Activated CD8-positive, alpha-beta T cell treated with anti-CD3 and anti-CD28 coated beads for 36 hours (primary cell): ENCODE results near the gene SMOC1. TPM values are rescaled to one million over a fixed set of nuclear protein-coding genes. Genes with fewer than 3 reads are reported as not detected.

Experiments used
- ATAC-seq: fragments of 200-7000 bp; cut with Tn5 transposase; one replicate; pipeline ENCODE4 v1.10.0; 2021; ENCODE audit warnings: mild to moderate bottlenecking, moderate library complexity
- CTCF ChIA-PET: fragments of 350-600 bp; sonication (Branson Sonifier 250); formaldehyde crosslinking; loops from one replicate; lab custom pipeline; 2021; ENCODE audit warnings: antibody characterized with exemption; lab: Charles Lee
- POLR2A ChIA-PET: fragments of 350-600 bp; sonication (Branson Sonifier 250); formaldehyde crosslinking; loops from one replicate; lab custom pipeline; 2021; ENCODE audit warnings: antibody characterized with exemption; lab: Charles Lee
- DNase-seq: peaks from one replicate; pipeline ENCODE4 v3.0.0-alpha.2; 2020
- H3K27ac Mint-ChIP-seq: one replicate; pipeline ENCODE4 v1.8.0; 2021; ENCODE audit warnings: mild to moderate bottlenecking, mixed read lengths
- H3K27me3 Mint-ChIP-seq: one replicate; pipeline ENCODE4 v1.8.0; 2021; ENCODE audit warnings: mixed read lengths
- H3K36me3 Mint-ChIP-seq: one replicate; pipeline ENCODE4 v1.8.0; 2021; ENCODE audit warnings: low read depth, mixed read lengths
- H3K4me1 Mint-ChIP-seq: one replicate; pipeline ENCODE4 v1.8.0; 2021; ENCODE audit warnings: low read depth, mixed read lengths
- H3K4me3 Mint-ChIP-seq: one replicate; pipeline ENCODE4 v1.8.0; 2021; ENCODE audit warnings: mild to moderate bottlenecking, moderate library complexity, mixed read lengths
- H3K9me3 Mint-ChIP-seq: one replicate; pipeline ENCODE4 v1.8.0; 2021; ENCODE audit warnings: mixed read lengths
- intact Hi-C: fragments of 100-400 bp; cut with micrococcal nuclease; formaldehyde crosslinking; loops from one replicate; pipeline ENCODE4 v1.10.0; 2022
- total RNA-seq, 2 experiments: library from RNA; stranded (reverse); gene quantifications; one replicate each; pipeline ENCODE4 v1.2.3, GENCODE V29; 2021
- TF ChIP-seq, protein P1 (sequence below): fragments of 200-600 bp; IDR thresholded peaks from one replicate; pipeline ENCODE4 v1.8.0; 2022; ENCODE audit warnings: antibody characterized with exemption, mild to moderate bottlenecking

Gene SMOC1
- total RNA-seq, 2 experiments from 2014 or later = not detected

DNA sequence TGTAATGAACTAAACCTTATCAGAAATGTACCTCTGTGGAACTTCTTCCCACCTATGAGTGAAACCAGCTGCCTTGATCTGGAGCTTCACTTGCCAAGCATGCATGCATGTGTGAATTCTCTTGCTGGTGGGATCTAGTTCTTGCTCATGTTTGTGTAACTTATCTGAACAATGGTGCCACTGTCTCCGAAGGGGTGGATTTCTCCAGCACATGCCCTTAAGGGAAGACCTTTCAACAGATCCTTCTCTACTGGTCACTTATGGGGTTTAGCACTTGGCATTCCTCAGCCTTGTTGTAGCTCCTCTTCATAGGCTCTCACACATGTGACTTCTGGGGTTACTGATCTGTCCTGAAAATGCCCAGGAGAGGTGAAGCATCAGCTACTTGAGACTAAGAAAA, 25.0 kb downstream of the SMOC1 start:
- Mint-ChIP-seq H3K4me3 (no peak overlapping the region), H3K4me1 (no peaks in the 10 kb centered on the region), H3K27ac (no peak overlapping the region), H3K27me3 (peaks cover 2% of the 10 kb centered on the region), H3K36me3 (no peaks in the 10 kb centered on the region), H3K9me3 (no peaks in the 10 kb centered on the region)
- TF ChIP-seq, protein P1, sequence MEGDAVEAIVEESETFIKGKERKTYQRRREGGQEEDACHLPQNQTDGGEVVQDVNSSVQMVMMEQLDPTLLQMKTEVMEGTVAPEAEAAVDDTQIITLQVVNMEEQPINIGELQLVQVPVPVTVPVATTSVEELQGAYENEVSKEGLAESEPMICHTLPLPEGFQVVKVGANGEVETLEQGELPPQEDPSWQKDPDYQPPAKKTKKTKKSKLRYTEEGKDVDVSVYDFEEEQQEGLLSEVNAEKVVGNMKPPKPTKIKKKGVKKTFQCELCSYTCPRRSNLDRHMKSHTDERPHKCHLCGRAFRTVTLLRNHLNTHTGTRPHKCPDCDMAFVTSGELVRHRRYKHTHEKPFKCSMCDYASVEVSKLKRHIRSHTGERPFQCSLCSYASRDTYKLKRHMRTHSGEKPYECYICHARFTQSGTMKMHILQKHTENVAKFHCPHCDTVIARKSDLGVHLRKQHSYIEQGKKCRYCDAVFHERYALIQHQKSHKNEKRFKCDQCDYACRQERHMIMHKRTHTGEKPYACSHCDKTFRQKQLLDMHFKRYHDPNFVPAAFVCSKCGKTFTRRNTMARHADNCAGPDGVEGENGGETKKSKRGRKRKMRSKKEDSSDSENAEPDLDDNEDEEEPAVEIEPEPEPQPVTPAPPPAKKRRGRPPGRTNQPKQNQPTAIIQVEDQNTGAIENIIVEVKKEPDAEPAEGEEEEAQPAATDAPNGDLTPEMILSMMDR = no peak
- no peak for ATAC-seq
- DNase-seq = no peak
- ChIA-PET CTCF (no interaction called here), POLR2A (no interaction called here)
- intact Hi-C loops = no loop called here

DNA sequence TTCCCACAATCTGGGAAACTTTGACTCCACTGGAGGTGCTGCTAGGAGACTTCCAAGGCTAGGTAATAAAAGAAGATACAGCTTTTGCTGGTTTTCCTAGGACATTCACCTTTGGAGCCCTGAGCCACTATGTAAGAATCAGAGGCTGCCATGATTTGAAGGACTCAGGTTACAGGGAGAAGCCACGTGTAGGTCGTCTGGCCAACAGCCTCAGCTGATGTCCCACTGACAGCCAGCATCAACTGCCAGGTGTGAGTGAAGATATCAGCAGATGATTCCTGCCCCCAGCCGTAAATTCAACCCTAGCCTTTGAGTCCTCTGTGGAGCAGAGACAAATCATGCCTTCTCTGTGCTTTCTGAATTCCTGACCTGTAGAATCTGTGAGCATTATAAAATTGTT, 27.0 kb downstream of the SMOC1 start:
- H3K27me3 Mint-ChIP-seq = peaks cover 1% of the 10 kb centered on the region
- intact Hi-C loops = no loop called here
- no peak overlapping the region for H3K4me3 Mint-ChIP-seq
- ATAC-seq (no peak), DNase-seq (no peak)
- ChIA-PET CTCF (no interaction called here), POLR2A (no interaction called here)
- no peaks in the 10 kb centered on the region for H3K4me1 Mint-ChIP-seq
- H3K36me3 Mint-ChIP-seq = no peaks in the 10 kb centered on the region
- TF ChIP-seq, protein P1 = no peak
- no peak overlapping the region for H3K27ac Mint-ChIP-seq
- H3K9me3 Mint-ChIP-seq = no peaks in the 10 kb centered on the region

DNA sequence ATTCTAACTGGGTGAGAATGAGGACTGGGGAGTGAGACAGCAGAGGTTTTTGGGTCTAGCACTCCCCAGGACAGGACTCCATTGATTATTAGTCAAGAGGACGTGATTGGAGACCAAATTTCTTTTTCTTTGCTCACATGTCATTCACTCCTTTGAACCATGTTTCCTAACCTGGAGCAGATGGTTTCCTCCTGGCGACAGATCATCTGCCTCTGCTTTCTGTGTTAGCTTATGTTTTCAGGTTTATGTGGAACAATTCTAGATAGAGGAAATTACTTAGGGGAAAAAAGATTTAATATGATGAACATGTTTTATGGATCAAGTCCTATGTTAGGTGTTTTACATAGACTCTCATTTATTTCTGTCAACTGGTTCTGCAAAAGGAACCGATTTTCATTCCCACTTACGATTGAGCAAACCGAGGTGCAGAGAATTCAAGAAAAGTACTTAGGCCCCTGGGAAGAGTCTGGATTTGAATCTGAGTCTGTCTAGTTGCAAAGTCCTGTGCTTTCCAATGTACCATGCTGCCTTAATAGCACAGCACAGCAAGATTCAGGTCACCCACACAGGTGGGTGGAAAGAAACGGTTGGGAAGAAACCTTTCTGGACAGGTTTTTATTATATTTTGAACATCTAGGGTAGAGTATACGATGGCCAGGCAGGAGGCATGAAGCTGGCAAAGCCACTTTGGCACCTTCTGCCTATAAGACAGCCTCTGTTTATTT, 30.8 kb downstream of the SMOC1 start:
- no peaks in the 10 kb centered on the region for H3K9me3 Mint-ChIP-seq
- ChIA-PET CTCF (no interaction called here), POLR2A (no interaction called here)
- no peaks in the 10 kb centered on the region for H3K36me3 Mint-ChIP-seq
- ATAC-seq (no peak), DNase-seq (no peak)
- H3K4me1 Mint-ChIP-seq = no peaks in the 10 kb centered on the region
- intact Hi-C loops = no loop called here
- no peak overlapping the region for H3K27ac Mint-ChIP-seq
- H3K27me3 Mint-ChIP-seq = no peaks in the 10 kb centered on the region
- no peak overlapping the region for H3K4me3 Mint-ChIP-seq
- TF ChIP-seq, protein P1 = no peak

DNA sequence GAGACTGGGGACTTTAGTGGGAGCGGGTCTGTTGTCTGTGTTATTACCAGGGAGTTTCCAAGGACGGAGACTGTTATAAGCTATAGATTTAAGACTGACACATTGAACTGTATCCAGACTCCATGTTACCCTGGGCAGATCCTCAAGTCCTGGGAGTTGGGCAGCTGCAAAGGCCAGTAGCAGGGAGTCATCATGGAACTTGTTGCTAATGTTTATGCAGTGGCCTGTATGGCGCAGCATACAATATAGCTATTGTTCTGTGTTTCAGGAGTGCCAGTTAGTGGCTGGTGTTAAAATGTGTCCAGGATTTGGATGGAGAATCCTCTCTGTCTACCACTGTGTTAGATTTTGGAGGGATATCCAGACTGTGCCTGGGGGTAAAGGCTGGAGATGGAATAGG, 31.7 kb downstream of the SMOC1 start:
- H3K4me1 Mint-ChIP-seq = no peaks in the 10 kb centered on the region
- H3K27ac Mint-ChIP-seq = no peak overlapping the region
- TF ChIP-seq, protein P1 = no peak
- intact Hi-C loops = no loop called here
- POLR2A ChIA-PET = no interaction called here
- no peaks in the 10 kb centered on the region for H3K9me3 Mint-ChIP-seq
- ATAC-seq = no peak
- no peaks in the 10 kb centered on the region for H3K36me3 Mint-ChIP-seq
- CTCF ChIA-PET = no interaction called here
- H3K4me3 Mint-ChIP-seq = no peak overlapping the region
- DNase-seq = no peak
- peaks cover 9% of the 10 kb centered on the region for H3K27me3 Mint-ChIP-seq

DNA sequence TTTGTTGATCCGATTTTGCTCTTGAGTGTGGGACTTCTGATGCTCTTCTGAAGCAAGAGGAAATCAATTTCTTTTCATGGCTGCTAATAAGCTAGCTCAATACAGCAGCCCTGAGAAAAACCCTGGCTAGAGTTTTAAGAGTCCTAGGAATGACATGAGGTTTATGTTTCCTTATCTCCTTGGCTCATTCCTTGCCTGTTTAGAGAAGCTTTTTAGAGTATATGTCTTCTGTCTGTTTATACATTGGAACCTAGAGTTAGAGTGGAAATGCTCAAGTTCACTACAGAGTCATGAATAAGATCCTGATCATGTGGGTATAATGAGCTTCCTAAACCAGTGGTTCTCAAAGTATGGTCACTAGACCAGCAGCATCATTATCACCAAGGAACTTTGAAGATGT, 34.5 kb downstream of the SMOC1 start:
- CTCF ChIA-PET = no interaction called here
- DNase-seq (no peak), ATAC-seq (no peak)
- Mint-ChIP-seq H3K27me3 (peaks cover 15% of the 10 kb centered on the region), H3K9me3 (no peaks in the 10 kb centered on the region), H3K4me1 (no peaks in the 10 kb centered on the region), H3K36me3 (no peaks in the 10 kb centered on the region), H3K4me3 (no peak overlapping the region), H3K27ac (no peak overlapping the region)
- intact Hi-C loops = no loop called here
- TF ChIP-seq, protein P1 = no peak
- POLR2A ChIA-PET = no interaction called here
